Fibroblast of pulmonary artery (primary cell): Measurements from ENCODE around the gene ZDHHC5.

Experiments used
- DNase-seq: peaks from one replicate; pipeline ENCODE4 v3.0.0-alpha.2; 2010; ENCODE audit warnings: low read depth
- H3K4me3 ChIP-seq: replicated peaks from 2 replicates; pipeline ENCODE4 v1.5.1; 2011; ENCODE audit warnings: low read depth, mild to moderate bottlenecking, control low read depth, low read length, moderate library complexity
- TF ChIP-seq, protein P1 (sequence below): IDR thresholded peaks from 2 replicates; pipeline ENCODE4 v1.5.1; 2011; ENCODE audit warnings: mild to moderate bottlenecking, control low read depth, low read length, inconsistent platforms; ENCODE audit errors: missing control alignments

Gene ZDHHC5

DNA sequence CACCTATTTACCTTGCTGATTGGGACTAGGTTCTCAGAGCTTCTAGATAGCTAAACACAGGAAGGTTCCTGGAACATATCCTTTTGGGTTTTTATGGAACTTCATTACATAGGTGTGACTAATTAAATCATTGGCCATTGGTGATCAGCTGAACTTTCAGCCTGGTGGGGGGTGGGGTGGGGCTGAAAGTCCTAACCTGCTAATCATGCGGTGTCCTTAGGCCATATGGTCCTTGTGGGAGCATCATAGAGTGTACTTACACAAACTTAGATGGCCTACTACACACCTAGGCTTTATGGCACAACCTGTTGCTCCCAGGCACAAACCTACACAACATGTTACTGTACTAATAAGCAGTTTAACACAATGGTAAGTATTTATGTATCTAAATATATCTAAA is 64.7 kb downstream of the ZDHHC5 start:
- H3K4me3 ChIP-seq, result no peak overlapping the region
- DNase-seq, result no peak
- TF ChIP-seq, protein P1, sequence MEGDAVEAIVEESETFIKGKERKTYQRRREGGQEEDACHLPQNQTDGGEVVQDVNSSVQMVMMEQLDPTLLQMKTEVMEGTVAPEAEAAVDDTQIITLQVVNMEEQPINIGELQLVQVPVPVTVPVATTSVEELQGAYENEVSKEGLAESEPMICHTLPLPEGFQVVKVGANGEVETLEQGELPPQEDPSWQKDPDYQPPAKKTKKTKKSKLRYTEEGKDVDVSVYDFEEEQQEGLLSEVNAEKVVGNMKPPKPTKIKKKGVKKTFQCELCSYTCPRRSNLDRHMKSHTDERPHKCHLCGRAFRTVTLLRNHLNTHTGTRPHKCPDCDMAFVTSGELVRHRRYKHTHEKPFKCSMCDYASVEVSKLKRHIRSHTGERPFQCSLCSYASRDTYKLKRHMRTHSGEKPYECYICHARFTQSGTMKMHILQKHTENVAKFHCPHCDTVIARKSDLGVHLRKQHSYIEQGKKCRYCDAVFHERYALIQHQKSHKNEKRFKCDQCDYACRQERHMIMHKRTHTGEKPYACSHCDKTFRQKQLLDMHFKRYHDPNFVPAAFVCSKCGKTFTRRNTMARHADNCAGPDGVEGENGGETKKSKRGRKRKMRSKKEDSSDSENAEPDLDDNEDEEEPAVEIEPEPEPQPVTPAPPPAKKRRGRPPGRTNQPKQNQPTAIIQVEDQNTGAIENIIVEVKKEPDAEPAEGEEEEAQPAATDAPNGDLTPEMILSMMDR, result no peak

DNA sequence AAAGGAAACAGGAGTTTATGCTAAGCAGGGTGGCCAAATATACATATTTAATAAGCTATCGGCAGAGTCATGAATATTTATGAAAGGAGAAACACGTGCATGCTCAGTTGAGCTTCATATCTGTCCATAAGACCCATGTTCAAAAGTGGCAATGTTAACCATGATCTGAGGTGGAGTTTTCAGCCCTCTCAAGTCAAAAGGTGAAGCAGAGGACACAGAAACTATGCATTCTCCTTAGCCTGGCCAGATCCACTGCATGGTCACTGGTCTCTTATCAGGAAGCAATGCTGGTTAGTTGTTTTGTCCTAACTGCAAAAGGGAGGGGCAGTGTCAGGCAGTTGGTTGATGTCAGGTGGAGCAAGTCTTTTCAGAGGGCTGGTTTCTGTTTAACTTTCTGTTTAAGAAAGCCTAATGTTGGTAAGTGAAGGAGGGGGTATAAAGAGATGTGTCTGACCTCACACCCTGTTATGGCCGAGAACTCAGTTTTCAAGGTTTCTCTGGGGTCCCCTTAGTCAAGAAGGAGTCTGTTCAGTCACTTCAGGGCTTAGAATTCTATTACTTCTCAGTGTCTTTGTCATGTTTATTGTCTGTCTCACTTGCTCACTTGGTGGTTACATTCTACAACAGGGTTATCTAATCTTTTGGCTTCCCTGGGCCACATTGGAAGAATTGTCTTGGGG is 67.8 kb downstream of the ZDHHC5 start:
- H3K4me3 ChIP-seq, result no peak overlapping the region
- no peak for DNase-seq
- TF ChIP-seq, protein P1, result no peak

DNA sequence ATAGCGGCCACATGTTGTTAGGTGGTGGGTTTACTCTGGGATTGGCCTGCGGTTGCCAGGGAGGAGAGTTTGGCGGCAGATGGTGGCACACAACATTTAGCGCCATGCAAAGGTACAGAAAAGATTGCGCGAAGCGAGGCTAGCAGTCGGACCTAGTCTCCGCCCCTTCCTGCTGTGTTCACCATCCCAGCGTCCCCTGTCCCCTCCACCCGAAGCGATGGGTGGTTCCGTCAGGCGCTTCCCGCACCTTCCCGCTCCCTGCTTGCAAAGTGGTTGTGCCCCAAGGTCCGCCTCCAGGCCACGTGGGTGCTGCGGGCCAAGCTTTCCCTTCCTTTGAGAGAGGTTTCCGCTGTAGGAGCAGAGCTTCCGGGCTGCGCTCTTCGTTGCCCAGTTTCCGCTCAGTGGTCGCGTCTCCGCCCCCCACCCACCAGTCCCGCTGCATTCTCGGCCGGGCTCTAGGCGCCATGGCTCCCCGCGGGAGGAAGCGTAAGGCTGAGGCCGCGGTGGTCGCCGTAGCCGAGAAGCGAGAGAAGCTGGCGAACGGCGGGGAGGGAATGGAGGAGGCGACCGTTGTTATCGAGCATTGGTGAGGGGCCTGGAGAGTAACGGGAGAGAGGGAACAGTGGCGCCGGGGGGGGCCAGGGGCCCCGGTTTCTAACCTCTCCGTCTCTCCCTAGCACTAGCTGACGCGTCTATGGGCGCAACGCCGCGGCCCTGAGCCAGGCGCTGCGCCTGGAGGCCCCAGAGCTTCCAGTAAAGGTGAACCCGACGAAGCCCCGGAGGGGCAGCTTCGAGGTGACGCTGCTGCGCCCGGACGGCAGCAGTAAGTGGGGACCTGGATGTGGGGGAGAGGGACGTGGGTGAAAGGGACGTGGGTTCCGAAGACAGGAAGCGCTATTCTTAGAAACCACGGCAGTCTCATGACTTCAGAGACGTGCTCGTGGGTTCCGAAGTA is 73.5 kb downstream of the ZDHHC5 start, which contains the start of gene SELENOH:
TSS of gene SELENOH (plus strand) at position 360 of the 955 bp plus-strand sequence. CDS start at position 465, 105 bp downstream.
- H3K4me3 ChIP-seq, result peak within 1 kb of the TSS; percentile 95
- TF ChIP-seq, protein P1, result no peak
- DNase-seq, result peak; percentile 98

DNA sequence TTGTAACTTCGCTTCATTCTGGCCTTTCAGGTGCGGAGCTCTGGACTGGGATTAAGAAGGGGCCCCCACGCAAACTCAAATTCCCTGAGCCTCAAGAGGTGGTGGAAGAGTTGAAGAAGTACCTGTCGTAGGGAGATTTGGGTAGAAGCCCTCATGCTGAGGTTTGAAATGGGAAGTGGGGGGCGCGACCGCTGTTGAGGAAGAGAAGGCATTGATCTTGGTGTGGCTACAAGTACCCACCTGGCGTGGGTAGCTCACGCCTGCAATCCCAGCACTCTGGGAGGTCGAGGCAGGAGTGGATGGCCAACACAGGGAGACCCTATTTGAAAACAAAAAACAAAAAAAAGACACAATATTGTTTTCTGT is 74.2 kb downstream of the ZDHHC5 start:
- H3K4me3 ChIP-seq, result peak overlapping the region; percentile 95
- TF ChIP-seq, protein P1, result no peak
- DNase-seq, result no peak

DNA sequence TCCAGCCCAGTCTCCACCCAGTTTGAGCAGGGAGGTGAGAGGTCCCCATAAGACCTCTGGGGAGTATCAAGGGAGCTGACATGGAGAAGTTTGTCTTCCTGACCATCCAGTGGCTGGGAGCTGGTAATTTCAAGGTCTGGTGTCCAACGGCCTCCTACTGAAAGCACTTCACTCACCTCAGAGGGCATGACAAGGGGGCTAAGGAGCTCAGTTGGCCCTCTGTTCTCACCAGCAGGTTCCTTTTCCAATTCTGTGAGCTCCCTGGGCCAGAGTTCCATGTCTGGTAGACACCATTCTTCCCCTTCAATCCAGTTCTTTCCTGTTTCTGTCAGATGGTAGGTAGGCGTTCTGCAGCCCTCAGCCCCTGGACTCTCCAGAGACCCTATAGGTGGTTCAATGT is 76.4 kb downstream of the ZDHHC5 start:
- DNase-seq, result no peak
- H3K4me3 ChIP-seq, result no peak overlapping the region
- TF ChIP-seq, protein P1, result no peak

DNA sequence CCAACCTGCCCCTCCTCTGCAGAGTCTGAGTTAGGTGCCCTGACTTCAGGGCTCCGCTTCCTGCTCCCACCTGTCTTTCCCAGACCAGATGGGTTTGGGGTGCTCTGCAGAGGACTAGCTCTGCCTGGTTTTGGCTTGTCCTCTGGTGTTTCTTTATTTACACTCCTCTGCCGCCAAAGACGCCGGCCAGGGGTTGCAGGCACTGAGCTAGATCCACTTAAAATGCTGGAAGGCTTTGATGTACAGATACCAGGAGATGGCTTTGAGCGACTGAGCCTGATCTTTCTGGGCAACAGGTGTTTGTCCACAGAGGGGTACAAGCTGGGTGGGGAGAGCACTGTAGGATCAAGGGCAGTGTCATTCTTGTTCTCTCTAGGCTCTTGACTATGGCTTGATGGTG is 77.3 kb downstream of the ZDHHC5 start:
- TF ChIP-seq, protein P1, result no peak
- no peak for DNase-seq
- no peak overlapping the region for H3K4me3 ChIP-seq
